Smooth muscle cell (in vitro differentiated cells): ENCODE data around the gene RGS2. TPM values are rescaled to one million over a fixed set of nuclear protein-coding genes. Genes with fewer than 3 reads are reported as not detected.
A peak's percentile ranks its signal among the peaks of the same experiment; 100 is the strongest.

Experiments
- DNase-seq: peaks from one replicate; lab custom pipeline; 2025; ENCODE audit not compliant: unreplicated experiment; lab: John Stamatoyannopoulos, UW
- H2AFZ ChIP-seq: fragments of 200-600 bp; sonication (generic); 2 replicates; pipeline ENCODE4 v1.6.0; 2016; ENCODE audit warnings: antibody characterized with exemption, low read depth, mild to moderate bottlenecking
- H3F3A ChIP-seq: fragments of 200-600 bp; sonication (generic); 2 replicates; pipeline ENCODE4 v1.6.0; 2017; ENCODE audit warnings: antibody characterized with exemption, low read depth
- H3K27ac ChIP-seq: fragments of 200-600 bp; sonication (generic); 2 replicates; pipeline ENCODE4 v1.5.1; 2016; ENCODE audit warnings: low read depth, mild to moderate bottlenecking
- H3K27me3 ChIP-seq: fragments of 200-600 bp; sonication (generic); 2 replicates; pipeline ENCODE4 v1.6.1; 2016; ENCODE audit warnings: low read depth, mild to moderate bottlenecking
- H3K36me3 ChIP-seq: fragments of 200-600 bp; sonication (generic); 2 replicates; pipeline ENCODE4 v1.5.1; 2016; ENCODE audit warnings: low read depth
- H3K4me1 ChIP-seq: fragments of 200-600 bp; sonication (generic); 2 replicates; pipeline ENCODE4 v1.5.1; 2016; ENCODE audit warnings: low read depth
- H3K4me2 ChIP-seq: fragments of 200-600 bp; sonication (generic); 2 replicates; pipeline ENCODE4 v1.6.0; 2016; ENCODE audit warnings: mild to moderate bottlenecking
- H3K4me3 ChIP-seq: fragments of 200-600 bp; sonication (generic); 2 replicates; pipeline ENCODE4 v1.5.1; 2016; ENCODE audit warnings: mild to moderate bottlenecking
- H3K79me2 ChIP-seq: fragments of 200-600 bp; sonication (generic); 2 replicates; pipeline ENCODE4 v1.6.0; 2016; ENCODE audit warnings: low read depth, mild to moderate bottlenecking
- H3K9ac ChIP-seq: fragments of 200-600 bp; sonication (generic); 2 replicates; pipeline ENCODE4 v1.6.0; 2016; ENCODE audit warnings: low read depth
- H3K9me3 ChIP-seq: fragments of 200-600 bp; sonication (generic); replicated peaks from 2 replicates; pipeline ENCODE4 v1.5.1; 2016; ENCODE audit warnings: low read depth
- H4K20me1 ChIP-seq: fragments of 200-600 bp; sonication (generic); 2 replicates; pipeline ENCODE4 v1.6.0; 2016; ENCODE audit warnings: low read depth
- WGBS: methylation state at CpG from one replicate; pipeline ENCODE4 v1.1.7; 2016; ENCODE audit warnings: low lambda C conversion rate; 5-methylcytosine and 5-hydroxymethylcytosine counted together
- polyA plus RNA-seq: library from polyadenylated mRNA; unstranded; fragments of >200 nt; fragmentation: Nextera tagmentation; extraction: Ambion mirVana; gene quantifications from 2 replicates; pipeline ENCODE4 v1.2.1, GENCODE V29; 2016
- total RNA-seq: library from RNA; depleted of rRNA; stranded (reverse); fragments of >200 nt; gene quantifications from 2 replicates; pipeline ENCODE4 v1.2.3, GENCODE V29; 2014
- TF ChIP-seq, protein P1 (sequence below): fragments of 200-600 bp; sonication (generic); IDR thresholded peaks from 2 replicates; pipeline ENCODE4 v1.5.1; 2017; ENCODE audit warnings: borderline replicate concordance, mild to moderate bottlenecking, antibody characterized with exemption; ENCODE audit not compliant: insufficient read depth, poor library complexity, severe bottlenecking

The RGS2 gene
- total and polyA plus RNA-seq, 2 experiments from 2014 or later = 122 to 153 TPM

DNA sequence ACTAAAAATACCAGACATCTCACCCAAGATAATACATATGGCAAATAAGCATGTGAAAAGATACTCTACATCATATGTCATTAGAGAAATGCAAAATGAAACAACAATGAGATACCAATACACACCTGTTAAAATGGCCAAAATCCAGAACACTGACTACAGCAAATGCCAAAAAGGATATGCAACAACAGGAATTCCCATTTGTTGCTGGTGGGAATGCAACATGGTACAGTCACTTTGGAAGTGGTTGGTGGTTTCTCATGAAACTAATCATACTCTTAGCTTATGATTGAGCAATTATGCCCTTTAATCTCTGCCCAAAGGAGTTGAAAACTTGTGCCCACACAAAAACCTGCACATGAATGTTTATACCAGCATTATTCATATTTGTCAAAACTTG lies 6.4 kb upstream of the RGS2 start:
- Histone ChIP-seq H3K4me3 (no peak overlapping the region), H3F3A (no peaks in the 10 kb centered on the region), H3K9me3 (no peaks in the 10 kb centered on the region), H3K27me3 (no peaks in the 10 kb centered on the region), H4K20me1 (no peaks in the 10 kb centered on the region), H3K9ac (no peak overlapping the region), H2AFZ (no peak overlapping the region), H3K4me2 (no peak overlapping the region), H3K36me3 (no peaks in the 10 kb centered on the region), H3K79me2 (no peaks in the 10 kb centered on the region), H3K4me1 (peaks cover under 1% of the 10 kb centered on the region), H3K27ac (no peak overlapping the region)
- DNase-seq = no peak
- TF ChIP-seq, protein P1, sequence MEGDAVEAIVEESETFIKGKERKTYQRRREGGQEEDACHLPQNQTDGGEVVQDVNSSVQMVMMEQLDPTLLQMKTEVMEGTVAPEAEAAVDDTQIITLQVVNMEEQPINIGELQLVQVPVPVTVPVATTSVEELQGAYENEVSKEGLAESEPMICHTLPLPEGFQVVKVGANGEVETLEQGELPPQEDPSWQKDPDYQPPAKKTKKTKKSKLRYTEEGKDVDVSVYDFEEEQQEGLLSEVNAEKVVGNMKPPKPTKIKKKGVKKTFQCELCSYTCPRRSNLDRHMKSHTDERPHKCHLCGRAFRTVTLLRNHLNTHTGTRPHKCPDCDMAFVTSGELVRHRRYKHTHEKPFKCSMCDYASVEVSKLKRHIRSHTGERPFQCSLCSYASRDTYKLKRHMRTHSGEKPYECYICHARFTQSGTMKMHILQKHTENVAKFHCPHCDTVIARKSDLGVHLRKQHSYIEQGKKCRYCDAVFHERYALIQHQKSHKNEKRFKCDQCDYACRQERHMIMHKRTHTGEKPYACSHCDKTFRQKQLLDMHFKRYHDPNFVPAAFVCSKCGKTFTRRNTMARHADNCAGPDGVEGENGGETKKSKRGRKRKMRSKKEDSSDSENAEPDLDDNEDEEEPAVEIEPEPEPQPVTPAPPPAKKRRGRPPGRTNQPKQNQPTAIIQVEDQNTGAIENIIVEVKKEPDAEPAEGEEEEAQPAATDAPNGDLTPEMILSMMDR = no peak

- no peak for DNase-seq
- H3K4me1 ChIP-seq = peaks cover 10% of the 10 kb centered on the region
- no peaks in the 10 kb centered on the region for H4K20me1 ChIP-seq
- no peak overlapping the region for H3K4me2 ChIP-seq
- no peaks in the 10 kb centered on the region for H3K36me3 ChIP-seq
- no peaks in the 10 kb centered on the region for H3K79me2 ChIP-seq
- TF ChIP-seq, protein P1 = no peak
- H3F3A ChIP-seq = no peaks in the 10 kb centered on the region
- H3K27me3 ChIP-seq = no peaks in the 10 kb centered on the region
- H2AFZ ChIP-seq = no peak overlapping the region
- no peak overlapping the region for H3K27ac ChIP-seq
- no peaks in the 10 kb centered on the region for H3K9me3 ChIP-seq
- no peak overlapping the region for H3K9ac ChIP-seq
- no peak overlapping the region for H3K4me3 ChIP-seq
Observed at GRCh38 chr1:192803501-192803900, 5.3 kb upstream of the RGS2 start.

- no peaks in the 10 kb centered on the region for H3K9me3 ChIP-seq
- no peak overlapping the region for H3K4me3 ChIP-seq
- no peak overlapping the region for H2AFZ ChIP-seq
- H3K27me3 ChIP-seq = no peaks in the 10 kb centered on the region
- peaks cover 11% of the 10 kb centered on the region for H3F3A ChIP-seq
- no peaks in the 10 kb centered on the region for H3K36me3 ChIP-seq
- WGBS = 76% methylated on average over 2 of the region's 2 CpGs
- no peak overlapping the region for H3K4me2 ChIP-seq
- peaks cover 19% of the 10 kb centered on the region for H4K20me1 ChIP-seq
- H3K79me2 ChIP-seq = peaks cover 16% of the 10 kb centered on the region
- peaks cover 22% of the 10 kb centered on the region for H3K4me1 ChIP-seq
- no peak overlapping the region for H3K9ac ChIP-seq
- H3K27ac ChIP-seq = peak overlapping the region; percentile 85
- TF ChIP-seq, protein P1 = peak; percentile 58
- no peak for DNase-seq
Observed at GRCh38 chr1:192805832-192806323, 3.0 kb upstream of the RGS2 start.
